WTC11 (cell line): Measurements from ENCODE around the gene USO1. TPM values are rescaled to one million over a fixed set of nuclear protein-coding genes. Genes with fewer than 3 reads are reported as not detected.

Experiments used
- ATAC-seq: fragments of 200-7000 bp; cut with Tn5 transposase; 2 replicates; pipeline ENCODE4 v1.10.0; 2021; ENCODE audit warnings: mild to moderate bottlenecking, moderate library complexity
- CTCF ChIA-PET: fragments of 300-600 bp; sonication (Branson Sonifier 250); formaldehyde crosslinking; loops from one replicate; lab custom pipeline; 2021; ENCODE audit warnings: antibody characterized with exemption; lab: Charles Lee
- POLR2A ChIA-PET: fragments of 350-600 bp; sonication (Branson Sonifier 250); formaldehyde crosslinking; loops from one replicate; lab custom pipeline; 2021; ENCODE audit warnings: antibody characterized with exemption; lab: Charles Lee
- DNase-seq: peaks from one replicate; pipeline ENCODE4 v3.0.0; 2021; ENCODE audit warnings: low spot score
- H3K27ac Mint-ChIP-seq: 2 replicates; pipeline ENCODE4 v1.8.0; 2021; ENCODE audit warnings: mixed read lengths
- H3K27me3 Mint-ChIP-seq: 2 replicates; pipeline ENCODE4 v1.8.0; 2021; ENCODE audit warnings: low read depth, mild to moderate bottlenecking, moderate library complexity, mixed read lengths
- H3K36me3 Mint-ChIP-seq: 2 replicates; pipeline ENCODE4 v1.8.0; 2021; ENCODE audit warnings: mixed read lengths
- H3K4me1 Mint-ChIP-seq: 2 replicates; pipeline ENCODE4 v1.8.0; 2022; ENCODE audit warnings: mixed read lengths
- H3K4me3 Mint-ChIP-seq: 2 replicates; pipeline ENCODE4 v1.8.0; 2021; ENCODE audit warnings: mild to moderate bottlenecking, moderate library complexity, mixed read lengths
- H3K9me3 Mint-ChIP-seq: 2 replicates; pipeline ENCODE4 v1.8.0; 2021; ENCODE audit warnings: mixed read lengths
- ARID4B ChIP-seq: sonication (generic); formaldehyde crosslinking; IDR thresholded peaks from 2 replicates; pipeline ENCODE4 v1.8.0; 2023; ENCODE audit warnings: missing genetic modification reagents, mild to moderate bottlenecking, borderline replicate concordance
- ATF3 ChIP-seq: sonication (generic); formaldehyde crosslinking; conservative IDR thresholded peaks from 2 replicates; pipeline ENCODE4 v1.8.1; 2022; ENCODE audit warnings: mild to moderate bottlenecking, missing genetic modification reagents
- CBFB ChIP-seq: sonication (generic); formaldehyde crosslinking; IDR thresholded peaks from 2 replicates; pipeline ENCODE4 v1.8.1; 2022; ENCODE audit warnings: mild to moderate bottlenecking, low read depth, missing genetic modification reagents
- E2F1 ChIP-seq: sonication (generic); formaldehyde crosslinking; IDR thresholded peaks from 2 replicates; pipeline ENCODE4 v1.8.0; 2022; ENCODE audit warnings: mild to moderate bottlenecking, missing genetic modification reagents
- E2F5 ChIP-seq: sonication (generic); formaldehyde crosslinking; IDR thresholded peaks from 2 replicates; pipeline ENCODE4 v1.8.1; 2022; ENCODE audit warnings: mild to moderate bottlenecking, moderate library complexity, missing genetic modification reagents
- FOXJ3 ChIP-seq: sonication (generic); formaldehyde crosslinking; IDR thresholded peaks from 2 replicates; pipeline ENCODE4 v1.9.0; 2021; ENCODE audit warnings: missing genetic modification reagents, mild to moderate bottlenecking, borderline replicate concordance
- FOXP4 ChIP-seq: sonication (generic); formaldehyde crosslinking; IDR thresholded peaks from 2 replicates; pipeline ENCODE4 v1.8.0; 2022; ENCODE audit warnings: mild to moderate bottlenecking, missing genetic modification reagents
- GABPB1 ChIP-seq: sonication (generic); formaldehyde crosslinking; IDR thresholded peaks from 2 replicates; pipeline ENCODE4 v1.8.1; 2023; ENCODE audit warnings: mild to moderate bottlenecking, missing genetic modification reagents
- JAZF1 ChIP-seq: fragments of 250-450 bp; sonication (Bioruptor Pico); IDR thresholded peaks from 2 replicates; pipeline ENCODE4 v1.9.0; 2021; ENCODE audit warnings: moderate library complexity, mild to moderate bottlenecking, inconsistent platforms
- MLX ChIP-seq: sonication (generic); formaldehyde crosslinking; IDR thresholded peaks from 2 replicates; pipeline ENCODE4 v1.8.1; 2023; ENCODE audit warnings: mild to moderate bottlenecking, missing genetic modification reagents, moderate library complexity
- NFATC4 ChIP-seq: fragments of 250-450 bp; sonication (Bioruptor Pico); IDR thresholded peaks from 2 replicates; pipeline ENCODE4 v1.9.0; 2021; ENCODE audit warnings: mild to moderate bottlenecking
- NFYB ChIP-seq: sonication (generic); formaldehyde crosslinking; conservative IDR thresholded peaks from 2 replicates; pipeline ENCODE4 v1.8.0; 2022; ENCODE audit warnings: low read depth, missing genetic modification reagents
- NR1H2 ChIP-seq: sonication (generic); formaldehyde crosslinking; IDR thresholded peaks from 2 replicates; pipeline ENCODE4 v1.9.0; 2021; ENCODE audit warnings: mild to moderate bottlenecking, moderate library complexity, missing genetic modification reagents
- NR2C2 ChIP-seq: sonication (generic); formaldehyde crosslinking; IDR thresholded peaks from 2 replicates; pipeline ENCODE4 v1.8.0; 2022; ENCODE audit warnings: mild to moderate bottlenecking, missing genetic modification reagents
- PRDM15 ChIP-seq: sonication (generic); formaldehyde crosslinking; IDR thresholded peaks from 2 replicates; pipeline ENCODE4 v1.8.0; 2022; ENCODE audit warnings: missing genetic modification reagents
- RORB ChIP-seq: fragments of 250-450 bp; sonication (Bioruptor Pico); IDR thresholded peaks from 2 replicates; pipeline ENCODE4 v1.9.0; 2021; ENCODE audit warnings: mild to moderate bottlenecking
- TCF7 ChIP-seq: sonication (generic); formaldehyde crosslinking; IDR thresholded peaks from 2 replicates; pipeline ENCODE4 v1.8.0; 2022; ENCODE audit warnings: mild to moderate bottlenecking, low read depth, missing genetic modification reagents, moderate library complexity
- ZBTB43 ChIP-seq: sonication (generic); formaldehyde crosslinking; IDR thresholded peaks from 2 replicates; pipeline ENCODE4 v1.8.1; 2023; ENCODE audit warnings: mild to moderate bottlenecking, missing genetic modification reagents
- ZNF219 ChIP-seq: sonication (generic); formaldehyde crosslinking; IDR thresholded peaks from 2 replicates; pipeline ENCODE4 v1.8.0; 2023; ENCODE audit warnings: missing genetic modification reagents, mild to moderate bottlenecking, borderline replicate concordance
- ZNF423 ChIP-seq: fragments of 250-450 bp; sonication (Bioruptor Pico); IDR thresholded peaks from 2 replicates; pipeline ENCODE4 v2.1.2; 2022; ENCODE audit warnings: mild to moderate bottlenecking, moderate library complexity
- total RNA-seq: library from RNA; stranded (reverse); gene quantifications from 3 replicates; pipeline ENCODE4 v1.2.3, GENCODE V29; 2021
- TF ChIP-seq, protein P1 (sequence below): sonication (generic); formaldehyde crosslinking; IDR thresholded peaks from 2 replicates; pipeline ENCODE4 v1.8.0; 2023; ENCODE audit warnings: missing genetic modification reagents

The USO1 gene
- total RNA-seq, 1 experiment from 2014 or later: 162 TPM

GRCh38 chr4:75786938-75787337 lies 62.6 kb downstream of the USO1 start:
- ATAC-seq: no peak
- H3K9me3 Mint-ChIP-seq: no peaks in the 10 kb centered on the region
- POLR2A ChIA-PET: no interaction called here
- no peaks in the 10 kb centered on the region for H3K27me3 Mint-ChIP-seq
- peaks cover 63% of the 10 kb centered on the region for H3K36me3 Mint-ChIP-seq
- CTCF ChIA-PET: no interaction called here
- H3K27ac Mint-ChIP-seq: no peak overlapping the region
- TF ChIP-seq NFATC4 (CRISPR knock-in tag): no peak
- TF ChIP-seq NR2C2 (CRISPR knock-in tag): no peak
- TF ChIP-seq, protein P1, sequence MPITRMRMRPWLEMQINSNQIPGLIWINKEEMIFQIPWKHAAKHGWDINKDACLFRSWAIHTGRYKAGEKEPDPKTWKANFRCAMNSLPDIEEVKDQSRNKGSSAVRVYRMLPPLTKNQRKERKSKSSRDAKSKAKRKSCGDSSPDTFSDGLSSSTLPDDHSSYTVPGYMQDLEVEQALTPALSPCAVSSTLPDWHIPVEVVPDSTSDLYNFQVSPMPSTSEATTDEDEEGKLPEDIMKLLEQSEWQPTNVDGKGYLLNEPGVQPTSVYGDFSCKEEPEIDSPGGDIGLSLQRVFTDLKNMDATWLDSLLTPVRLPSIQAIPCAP: no peak
- TF ChIP-seq E2F5 (CRISPR knock-in tag): no peak
- no peak for TF ChIP-seq RORB (CRISPR knock-in tag)
- no peak for TF ChIP-seq CBFB (CRISPR knock-in tag)
- no peak for TF ChIP-seq E2F1
- TF ChIP-seq ATF3 (CRISPR knock-in tag): no peak
- no peak for TF ChIP-seq FOXJ3 (CRISPR knock-in tag)
- TF ChIP-seq NR1H2: no peak
- TF ChIP-seq PRDM15 (CRISPR knock-in tag): no peak
- TF ChIP-seq ZBTB43 (CRISPR knock-in tag): no peak
- TF ChIP-seq TCF7 (CRISPR knock-in tag): no peak
- no peak for TF ChIP-seq JAZF1 (CRISPR knock-in tag)
- TF ChIP-seq ZNF423 (CRISPR knock-in tag): no peak
- no peak for TF ChIP-seq GABPB1
- TF ChIP-seq NFYB (CRISPR knock-in tag): no peak
- no peak for DNase-seq
- H3K4me1 Mint-ChIP-seq: no peaks in the 10 kb centered on the region
- no peak overlapping the region for H3K4me3 Mint-ChIP-seq

- Mint-ChIP-seq H3K36me3 (peaks cover 49% of the 10 kb centered on the region), H3K9me3 (no peaks in the 10 kb centered on the region), H3K4me1 (no peaks in the 10 kb centered on the region), H3K27me3 (no peaks in the 10 kb centered on the region), H3K4me3 (no peak overlapping the region), H3K27ac (no peak overlapping the region)
- DNase-seq (no peak), ATAC-seq (no peak)
- POLR2A ChIA-PET: no interaction called here
- CTCF ChIA-PET: no interaction called here
- no peak for TF ChIP-seq ZNF219 (CRISPR knock-in tag)
- TF ChIP-seq ARID4B: no peak
- TF ChIP-seq GABPB1: no peak
- TF ChIP-seq FOXP4 (CRISPR knock-in tag): no peak
- no peak for TF ChIP-seq MLX
These were observed 65.6 kb downstream of the USO1 start for GRCh38 chr4:75790024-75790423.
